Measurements from ENCODE around the gene PPP1R37. TPM values are rescaled to one million over a fixed set of nuclear protein-coding genes. Genes with fewer than 3 reads are reported as not detected.

The PPP1R37 gene
- total and polyA plus RNA-seq, 2 donors (not counting 1 experiment from before 2014, with no cell fraction given), result 20.7 to 28.1 TPM

DNA sequence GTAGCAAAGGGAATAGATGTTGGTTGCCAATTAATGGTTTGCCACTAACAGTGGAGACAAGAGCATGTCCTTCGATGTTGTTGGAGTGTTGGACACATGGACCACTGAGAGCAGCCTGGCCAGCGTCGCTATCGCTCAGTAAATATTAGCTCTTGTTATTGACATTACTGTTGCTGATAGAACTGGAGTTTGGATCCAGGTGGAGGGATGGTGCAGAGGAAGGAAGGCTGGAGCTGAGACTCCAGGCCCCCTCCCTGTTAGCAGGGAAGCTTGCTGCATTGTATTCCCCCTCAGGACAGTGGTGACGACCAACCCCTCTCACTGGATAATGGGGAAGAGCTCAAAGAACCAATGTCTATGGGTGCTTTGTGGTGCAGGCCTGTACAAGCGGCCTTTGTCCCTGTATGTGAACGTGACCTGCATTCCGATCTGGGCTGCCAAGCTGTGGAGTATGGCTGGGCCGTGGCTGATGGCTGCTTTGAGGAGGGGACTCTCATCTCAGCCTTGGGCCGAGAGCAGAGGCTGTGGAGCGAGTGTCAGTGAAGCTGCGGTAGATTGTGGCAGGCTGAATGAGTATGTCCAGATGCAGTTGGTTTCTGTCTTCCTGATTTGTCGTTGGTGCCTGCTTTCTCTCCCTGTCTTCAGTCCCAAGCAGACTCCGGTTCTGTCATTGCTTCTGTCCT is 47.2 kb upstream of the PPP1R37 start:
- Histone ChIP-seq H3K9me3 (ENCODE audit: control extremely low read depth in 1 of 3, control insufficient read depth in 2 of 3, insufficient read depth in 1 of 3, low read length in 2 of 3) (no peaks in the 10 kb centered on the region), H3K27me3 (replicated peaks in 1 of 4; ENCODE audit: control extremely low read depth in 1 of 4, control insufficient read depth in 3 of 4, insufficient read depth in 4 of 4, low read length in 3 of 4) (no peaks in the 10 kb centered on the region), H2AFZ (ENCODE audit: insufficient read depth, low read depth, low read length, poor library complexity, severe bottlenecking) (no peak overlapping the region), H3K4me3 (ENCODE audit: control extremely low read depth in 1 of 5, extremely low read depth in 1 of 5, insufficient read depth in 1 of 5, low read depth in 2 of 5, low read length in 4 of 5) (no peak overlapping the region), H3K79me2 (ENCODE audit: control insufficient read depth, insufficient read depth, low read length) (peaks cover 97% of the 10 kb centered on the region), H3K4me1 (ENCODE audit: control insufficient read depth in 2 of 2, insufficient read depth in 2 of 2, low read length in 2 of 2) (peaks cover 63 to 68% of the 10 kb centered on the region in 2 donors), H3K9ac (ENCODE audit: low read length) (no peak overlapping the region), H3K27ac (ENCODE audit: low read length in 2 of 2) (peak overlapping the region; percentile 25 to 57), H3K4me2 (replicated peaks; ENCODE audit: low read depth, low read length, poor library complexity, severe bottlenecking) (peak overlapping the region; percentile 79), H4K20me1 (ENCODE audit: control insufficient read depth, insufficient read depth, low read length, poor library complexity, severe bottlenecking) (peaks cover 30% of the 10 kb centered on the region), H3K36me3 (replicated peaks in 1 of 2; ENCODE audit: control extremely low read depth in 1 of 2, control insufficient read depth in 1 of 2, extremely low read depth in 1 of 2, insufficient read depth in 2 of 2, low read length in 1 of 2) (peaks cover 0 to 63% of the 10 kb centered on the region in 2 experiments)
- intact Hi-C loops (cut with micrococcal nuclease), result no loop called here
- ATAC-seq (ENCODE audit: low read depth) (no peak), DNase-seq (no peak)
- ChIA-PET POLR2A (no interaction called here), CTCF (interaction anchor here (1.0 to 4.7 kb wide), 4 partner anchors 12 to 29 kb away, joined by 3 to 21 read pairs (median 6); no protein-coding TSS in a partner anchor)
- no peaks in the 10 kb centered on the region for H3K27me3 Mint-ChIP-seq
- H3K4me3 Mint-ChIP-seq, result peak overlapping the region; percentile 44
- H3K9me3 Mint-ChIP-seq (ENCODE audit: insufficient read depth), result no peaks in the 10 kb centered on the region
- peaks cover 68% of the 10 kb centered on the region for H3K4me1 Mint-ChIP-seq
- TF ChIP-seq EZH2 (IDR thresholded peaks at IDR 0.05; ENCODE audit: borderline replicate concordance, insufficient read depth, low read depth, low read length, poor library complexity, severe bottlenecking), result no peak
- TF ChIP-seq, protein P1, sequence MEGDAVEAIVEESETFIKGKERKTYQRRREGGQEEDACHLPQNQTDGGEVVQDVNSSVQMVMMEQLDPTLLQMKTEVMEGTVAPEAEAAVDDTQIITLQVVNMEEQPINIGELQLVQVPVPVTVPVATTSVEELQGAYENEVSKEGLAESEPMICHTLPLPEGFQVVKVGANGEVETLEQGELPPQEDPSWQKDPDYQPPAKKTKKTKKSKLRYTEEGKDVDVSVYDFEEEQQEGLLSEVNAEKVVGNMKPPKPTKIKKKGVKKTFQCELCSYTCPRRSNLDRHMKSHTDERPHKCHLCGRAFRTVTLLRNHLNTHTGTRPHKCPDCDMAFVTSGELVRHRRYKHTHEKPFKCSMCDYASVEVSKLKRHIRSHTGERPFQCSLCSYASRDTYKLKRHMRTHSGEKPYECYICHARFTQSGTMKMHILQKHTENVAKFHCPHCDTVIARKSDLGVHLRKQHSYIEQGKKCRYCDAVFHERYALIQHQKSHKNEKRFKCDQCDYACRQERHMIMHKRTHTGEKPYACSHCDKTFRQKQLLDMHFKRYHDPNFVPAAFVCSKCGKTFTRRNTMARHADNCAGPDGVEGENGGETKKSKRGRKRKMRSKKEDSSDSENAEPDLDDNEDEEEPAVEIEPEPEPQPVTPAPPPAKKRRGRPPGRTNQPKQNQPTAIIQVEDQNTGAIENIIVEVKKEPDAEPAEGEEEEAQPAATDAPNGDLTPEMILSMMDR (IDR thresholded peaks at IDR 0.05), result no peak
- 94% methylated on average over 12 of the region's 14 CpGs for WGBS (ENCODE audit: insufficient coverage)
- H3K27ac Mint-ChIP-seq, result peak overlapping the region; percentile 89

DNA sequence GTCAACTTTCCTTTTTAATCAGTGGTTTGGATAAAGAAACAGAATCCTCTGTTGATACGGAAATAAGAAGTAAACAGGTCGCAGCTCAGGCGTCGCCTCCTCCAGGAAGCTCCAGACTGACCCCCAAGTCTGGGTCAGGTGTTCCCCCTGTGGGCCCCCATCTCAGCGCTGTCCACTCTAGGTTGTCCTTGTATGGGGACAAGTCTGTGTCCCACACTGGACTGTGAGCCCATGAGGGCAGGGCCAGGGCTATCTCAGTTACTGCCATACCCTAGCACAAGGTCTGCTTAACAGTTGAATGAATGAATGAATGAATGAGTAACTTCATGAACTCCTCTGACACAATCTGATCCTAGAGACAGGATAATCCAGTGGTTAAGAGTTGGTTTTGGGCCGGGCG is 46.6 kb upstream of the PPP1R37 start:
- WGBS (ENCODE audit: insufficient coverage), result 92% methylated on average over 6 of the region's 7 CpGs
- peaks cover 0 to 60% of the 10 kb centered on the region in 2 experiments for H3K36me3 ChIP-seq (replicated peaks in 1 of 2; ENCODE audit: control extremely low read depth in 1 of 2, control insufficient read depth in 1 of 2, extremely low read depth in 1 of 2, insufficient read depth in 2 of 2, low read length in 1 of 2)
- intact Hi-C loops (cut with micrococcal nuclease), result no loop called here
- H3K4me1 Mint-ChIP-seq, result peaks cover 67% of the 10 kb centered on the region
- H3K9me3 ChIP-seq (ENCODE audit: control extremely low read depth in 1 of 3, control insufficient read depth in 2 of 3, insufficient read depth in 1 of 3, low read length in 2 of 3), result no peaks in the 10 kb centered on the region
- H3K9me3 Mint-ChIP-seq (ENCODE audit: insufficient read depth), result no peaks in the 10 kb centered on the region
- no peaks in the 10 kb centered on the region for H3K27me3 ChIP-seq (replicated peaks in 1 of 4; ENCODE audit: control extremely low read depth in 1 of 4, control insufficient read depth in 3 of 4, insufficient read depth in 4 of 4, low read length in 3 of 4)
- TF ChIP-seq EZH2 (IDR thresholded peaks at IDR 0.05; ENCODE audit: borderline replicate concordance, insufficient read depth, low read depth, low read length, poor library complexity, severe bottlenecking), result no peak
- TF ChIP-seq, protein P1 (IDR thresholded peaks at IDR 0.05), result no peak
- peak overlapping the region; percentile 89 for H3K27ac Mint-ChIP-seq
- peak overlapping the region; percentile 47 for H3K4me3 Mint-ChIP-seq
- H3K4me3 ChIP-seq (ENCODE audit: control extremely low read depth in 1 of 5, extremely low read depth in 1 of 5, insufficient read depth in 1 of 5, low read depth in 2 of 5, low read length in 4 of 5), result no peak overlapping the region
- peak overlapping the region; percentile 25 to 57 for H3K27ac ChIP-seq (ENCODE audit: low read length in 2 of 2)
- ATAC-seq (ENCODE audit: low read depth), result no peak
- peaks cover 24% of the 10 kb centered on the region for H4K20me1 ChIP-seq (ENCODE audit: control insufficient read depth, insufficient read depth, low read length, poor library complexity, severe bottlenecking)
- H3K4me1 ChIP-seq (ENCODE audit: control insufficient read depth in 2 of 2, insufficient read depth in 2 of 2, low read length in 2 of 2), result peaks cover 63 to 68% of the 10 kb centered on the region in 2 donors
- no peak overlapping the region for H2AFZ ChIP-seq (ENCODE audit: insufficient read depth, low read depth, low read length, poor library complexity, severe bottlenecking)
- DNase-seq, result no peak
- H3K79me2 ChIP-seq (ENCODE audit: control insufficient read depth, insufficient read depth, low read length), result peaks cover 97% of the 10 kb centered on the region
- no peaks in the 10 kb centered on the region for H3K27me3 Mint-ChIP-seq
- H3K9ac ChIP-seq (ENCODE audit: low read length), result peak overlapping the region; percentile 65
- ChIA-PET POLR2A (interaction anchor here (1.2 kb wide), 1 partner anchor 13 kb away, joined by 6 read pairs; no protein-coding TSS in a partner anchor), CTCF (interaction anchor here (1.0 to 4.7 kb wide), 10 partner anchors 11 to 203 kb away, joined by 3 to 21 read pairs (median 3); partner anchors contain the start of genes PPP1R37 and RELB)
- H3K4me2 ChIP-seq (replicated peaks; ENCODE audit: low read depth, low read length, poor library complexity, severe bottlenecking), result peak overlapping the region; percentile 79
